ENCODE measurements around the gene MIS18A.

Gene MIS18A

DNA sequence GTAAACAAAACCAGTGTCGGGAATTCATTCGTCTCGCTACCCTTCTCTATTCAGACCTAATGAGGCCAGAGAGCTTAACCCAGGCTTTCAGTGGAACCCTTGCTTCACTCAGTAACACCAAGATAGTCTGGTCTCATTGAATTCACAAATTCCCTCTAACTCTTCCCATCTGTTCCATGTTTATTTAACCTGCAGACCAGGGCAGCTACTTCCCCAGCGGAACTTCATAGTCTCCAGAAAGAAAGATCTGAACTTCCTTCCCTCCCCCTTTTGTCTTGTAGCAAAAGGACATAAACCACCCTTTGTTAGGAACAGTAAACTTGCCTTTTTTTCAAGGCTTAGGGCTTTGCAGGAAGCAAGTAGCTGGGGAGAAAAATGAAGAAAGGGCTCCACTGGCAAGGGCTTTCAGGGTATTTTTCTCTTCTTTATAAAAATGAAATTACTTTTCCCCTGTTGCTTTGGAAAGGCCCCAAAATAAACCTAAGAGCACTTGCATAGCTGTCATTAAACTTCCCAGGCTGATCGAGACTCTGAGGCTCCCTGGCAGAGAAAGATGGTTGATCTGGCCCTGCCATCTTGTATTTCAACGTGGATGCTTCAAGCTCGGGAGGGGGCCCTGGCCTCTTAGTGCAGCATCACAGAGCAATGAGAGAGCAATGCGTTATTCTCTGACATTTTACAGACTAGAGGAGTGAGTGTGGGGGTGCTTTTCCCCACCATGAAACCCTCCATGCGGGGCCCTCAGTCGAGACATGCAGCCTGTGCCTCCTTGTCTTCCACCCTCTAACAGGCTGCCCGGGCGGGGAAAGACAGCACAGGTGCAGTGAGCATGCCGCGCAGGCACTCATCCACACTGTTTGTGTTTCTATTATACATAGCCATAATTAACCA, 30.0 kb downstream of the MIS18A start:
- POLR2A ChIA-PET, result no interaction called here
- TF ChIP-seq CTBP1 (IDR thresholded peaks at IDR 0.05; ENCODE audit: borderline replicate concordance) (no peak), FOXK2 (IDR thresholded peaks at IDR 0.05) (no peak), SUZ12 (IDR thresholded peaks at IDR 0.05) (no peak), NFRKB (IDR thresholded peaks at IDR 0.05) (no peak), BHLHE40 (IDR thresholded peaks at IDR 0.05; ENCODE audit: borderline replicate concordance) (no peak), LEF1 (IDR thresholded peaks at IDR 0.05; ENCODE audit: borderline replicate concordance) (no peak), SP1 (IDR thresholded peaks at IDR 0.05) (no peak), ARNT (IDR thresholded peaks at IDR 0.05) (no peak), HDGF (IDR thresholded peaks at IDR 0.05; ENCODE audit: borderline replicate concordance) (no peak), FOXM1 (IDR thresholded peaks at IDR 0.05; ENCODE audit: borderline replicate concordance) (no peak), ZNF384 (IDR thresholded peaks at IDR 0.05) (no peak), L3MBTL2 (conservative IDR thresholded peaks at IDR 0.05) (no peak)
- no peak for DNase-seq (ENCODE audit: extremely low spot score)
- CTCF ChIA-PET, result interaction anchor here (1.3 kb wide), 1 partner anchor 9 kb away, joined by 4 read pairs; no protein-coding TSS in a partner anchor

DNA sequence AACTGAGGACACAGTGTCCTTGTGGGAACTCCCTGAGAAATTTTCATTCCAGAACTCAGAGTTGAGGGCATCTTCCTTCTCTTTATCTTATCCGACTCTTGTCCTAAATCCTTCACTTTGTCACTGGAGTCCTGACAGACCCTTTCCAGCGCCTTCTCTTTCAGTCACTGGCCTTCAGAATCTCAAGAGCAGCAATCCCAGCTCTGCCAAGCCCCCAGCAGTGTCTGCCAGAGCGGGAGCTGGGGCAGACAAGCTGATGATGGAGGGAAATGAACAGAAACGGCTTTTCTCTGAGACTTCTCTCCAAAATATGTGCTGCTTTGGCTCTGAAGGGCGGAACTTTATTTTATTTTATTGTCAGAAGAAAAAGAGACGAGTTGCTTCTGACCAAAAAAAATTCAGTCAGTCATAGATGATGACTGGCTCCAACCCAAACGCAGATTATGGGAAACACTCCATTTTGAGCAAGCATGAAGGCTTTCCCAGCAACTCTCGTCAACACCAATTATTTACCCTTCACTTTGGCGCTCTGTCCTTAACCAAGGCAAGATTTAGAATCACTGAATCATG, 32.2 kb downstream of the MIS18A start:
- TF ChIP-seq NFRKB (IDR thresholded peaks at IDR 0.05), result no peak
- no peak for TF ChIP-seq SP1 (IDR thresholded peaks at IDR 0.05)
- TF ChIP-seq, protein P1, sequence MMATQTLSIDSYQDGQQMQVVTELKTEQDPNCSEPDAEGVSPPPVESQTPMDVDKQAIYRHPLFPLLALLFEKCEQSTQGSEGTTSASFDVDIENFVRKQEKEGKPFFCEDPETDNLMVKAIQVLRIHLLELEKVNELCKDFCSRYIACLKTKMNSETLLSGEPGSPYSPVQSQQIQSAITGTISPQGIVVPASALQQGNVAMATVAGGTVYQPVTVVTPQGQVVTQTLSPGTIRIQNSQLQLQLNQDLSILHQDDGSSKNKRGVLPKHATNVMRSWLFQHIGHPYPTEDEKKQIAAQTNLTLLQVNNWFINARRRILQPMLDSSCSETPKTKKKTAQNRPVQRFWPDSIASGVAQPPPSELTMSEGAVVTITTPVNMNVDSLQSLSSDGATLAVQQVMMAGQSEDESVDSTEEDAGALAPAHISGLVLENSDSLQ (IDR thresholded peaks at IDR 0.05), result no peak
- no peak for TF ChIP-seq L3MBTL2 (conservative IDR thresholded peaks at IDR 0.05)
- ChIA-PET CTCF (no interaction called here), POLR2A (no interaction called here)
- no peak for DNase-seq (ENCODE audit: extremely low spot score)

DNA sequence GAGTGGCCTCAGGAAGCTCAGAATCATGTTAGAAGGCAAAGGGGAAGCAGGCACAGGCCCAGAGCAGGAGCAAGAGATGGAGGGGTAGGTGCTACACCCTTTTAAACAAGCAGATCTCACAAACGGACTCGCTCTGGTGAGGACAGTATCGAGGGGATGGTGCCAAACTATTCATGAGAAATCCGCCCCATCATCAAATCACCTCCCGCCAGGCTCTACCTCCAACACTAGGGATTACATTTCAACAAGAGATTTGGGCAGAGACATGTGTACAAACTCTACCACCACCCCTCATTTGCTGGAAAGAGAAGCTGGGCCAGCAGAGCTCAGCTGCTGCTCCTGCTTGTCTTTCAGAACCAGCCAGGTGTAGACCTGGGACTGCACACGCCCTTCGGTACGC, 32.9 kb downstream of the MIS18A start:
- TF ChIP-seq FOXM1 (IDR thresholded peaks at IDR 0.05; ENCODE audit: borderline replicate concordance) (no peak), SUZ12 (IDR thresholded peaks at IDR 0.05) (no peak), BHLHE40 (IDR thresholded peaks at IDR 0.05; ENCODE audit: borderline replicate concordance) (no peak), HDGF (IDR thresholded peaks at IDR 0.05; ENCODE audit: borderline replicate concordance) (no peak)
- TF ChIP-seq, protein P1 (IDR thresholded peaks at IDR 0.05), result no peak
- CTCF ChIA-PET, result no interaction called here
- POLR2A ChIA-PET, result no interaction called here
- no peak for DNase-seq (ENCODE audit: extremely low spot score)

DNA sequence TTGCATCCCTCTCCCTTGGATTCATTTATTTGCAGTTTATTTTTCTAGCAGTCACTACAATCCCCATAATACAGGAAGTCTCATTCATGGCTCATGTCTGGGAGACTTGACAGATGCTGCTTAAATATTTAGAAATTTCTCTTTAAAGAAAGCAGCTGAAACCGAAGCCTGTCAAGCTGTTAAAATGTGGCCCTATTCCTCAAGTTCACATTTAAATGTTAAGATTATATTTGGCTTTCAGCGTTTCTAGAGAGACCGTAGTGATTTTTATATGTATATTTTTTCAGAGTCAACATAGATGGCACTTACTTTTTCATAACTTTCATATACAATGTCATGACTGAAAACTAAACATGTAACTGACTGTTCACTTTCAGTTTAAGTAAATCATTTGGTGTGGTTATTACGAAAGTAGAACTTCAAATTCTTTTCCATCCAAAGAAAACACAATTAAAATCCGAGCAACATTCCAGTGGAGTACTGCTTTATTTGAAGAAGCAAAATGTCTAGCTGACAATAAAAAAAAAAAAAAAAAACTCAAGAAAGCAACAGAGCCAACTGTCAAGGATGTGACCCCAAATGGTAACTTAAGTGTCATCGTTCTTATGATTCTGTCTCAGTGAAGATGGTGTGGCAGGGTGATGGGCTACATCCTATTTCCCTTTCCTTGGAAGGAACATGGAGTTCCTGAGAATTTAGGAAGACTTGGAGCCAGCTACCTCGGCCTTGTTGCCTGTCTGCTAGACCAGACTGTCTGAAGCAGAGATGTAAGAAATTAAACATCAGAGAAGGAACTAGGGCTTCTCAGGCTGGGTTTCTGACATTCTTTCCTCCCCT, 37.8 kb downstream of the MIS18A start:
- no peak for TF ChIP-seq CTBP1 (IDR thresholded peaks at IDR 0.05; ENCODE audit: borderline replicate concordance)
- no peak for TF ChIP-seq BHLHE40 (IDR thresholded peaks at IDR 0.05; ENCODE audit: borderline replicate concordance)
- no peak for TF ChIP-seq FOXM1 (IDR thresholded peaks at IDR 0.05; ENCODE audit: borderline replicate concordance)
- no peak for TF ChIP-seq NFRKB (IDR thresholded peaks at IDR 0.05)
- TF ChIP-seq LEF1 (IDR thresholded peaks at IDR 0.05; ENCODE audit: borderline replicate concordance), result no peak
- no peak for TF ChIP-seq SP1 (IDR thresholded peaks at IDR 0.05)
- no peak for TF ChIP-seq HDGF (IDR thresholded peaks at IDR 0.05; ENCODE audit: borderline replicate concordance)
- TF ChIP-seq ARNT (IDR thresholded peaks at IDR 0.05), result no peak
- no peak for TF ChIP-seq TARDBP (IDR thresholded peaks at IDR 0.05)
- CTCF ChIA-PET, result no interaction called here
- POLR2A ChIA-PET, result no interaction called here
- DNase-seq (ENCODE audit: extremely low spot score), result no peak

DNA sequence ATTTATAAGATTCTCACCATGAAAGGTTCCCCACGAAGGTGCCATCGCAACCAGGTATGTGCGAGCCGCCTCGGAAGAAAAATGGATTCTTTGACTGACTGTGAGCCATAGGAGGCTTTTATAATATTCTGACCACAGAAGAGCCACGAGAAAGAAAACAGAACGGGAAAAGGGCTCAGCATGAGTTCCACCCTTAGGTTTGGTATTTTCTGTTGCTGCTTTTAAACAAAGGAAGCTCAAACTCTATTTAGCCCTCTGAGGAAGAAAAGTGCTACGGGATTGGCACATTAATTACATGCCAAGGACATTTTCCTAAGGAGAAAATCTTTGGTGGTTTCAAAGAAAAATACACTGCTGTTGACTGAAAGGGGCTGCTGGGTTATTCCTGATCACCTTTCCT, 39.3 kb downstream of the MIS18A start:
- ChIA-PET CTCF (no interaction called here), POLR2A (no interaction called here)
- TF ChIP-seq LEF1 (IDR thresholded peaks at IDR 0.05; ENCODE audit: borderline replicate concordance) (no peak), ELF4 (IDR thresholded peaks at IDR 0.05) (no peak), FOXM1 (IDR thresholded peaks at IDR 0.05; ENCODE audit: borderline replicate concordance) (no peak), SUZ12 (IDR thresholded peaks at IDR 0.05) (no peak), FOXA1 (IDR thresholded peaks at IDR 0.05) (no peak), SP1 (IDR thresholded peaks at IDR 0.05) (no peak), L3MBTL2 (conservative IDR thresholded peaks at IDR 0.05) (no peak), ZNF384 (IDR thresholded peaks at IDR 0.05) (no peak), CTBP1 (IDR thresholded peaks at IDR 0.05; ENCODE audit: borderline replicate concordance) (no peak), TARDBP (IDR thresholded peaks at IDR 0.05) (no peak), FOXK2 (IDR thresholded peaks at IDR 0.05) (no peak), BHLHE40 (IDR thresholded peaks at IDR 0.05; ENCODE audit: borderline replicate concordance) (no peak)
- TF ChIP-seq, protein P1 (IDR thresholded peaks at IDR 0.05), result no peak
- DNase-seq (ENCODE audit: extremely low spot score), result no peak

DNA sequence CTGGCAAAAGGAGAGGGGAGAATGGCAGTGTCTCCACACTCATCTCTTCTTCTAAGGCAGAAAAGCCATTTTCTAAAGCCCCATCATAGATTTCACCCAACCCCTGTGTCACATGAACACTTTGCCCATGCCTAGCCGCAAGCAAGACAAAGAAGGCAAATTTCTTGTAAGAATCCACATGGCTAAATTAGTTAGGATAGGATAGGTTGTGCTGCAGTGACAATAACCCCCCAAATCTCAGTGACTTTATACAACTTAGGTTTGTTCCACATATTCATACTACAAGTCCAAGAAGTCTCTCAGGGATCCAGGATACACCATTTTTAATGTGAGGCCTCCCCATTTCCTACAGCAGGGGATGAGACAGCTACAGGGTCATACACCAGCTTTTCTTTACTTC, 40.8 kb downstream of the MIS18A start:
- TF ChIP-seq LEF1 (IDR thresholded peaks at IDR 0.05; ENCODE audit: borderline replicate concordance) (no peak), ZNF384 (IDR thresholded peaks at IDR 0.05) (no peak), L3MBTL2 (conservative IDR thresholded peaks at IDR 0.05) (no peak), ARNT (IDR thresholded peaks at IDR 0.05) (no peak), SUZ12 (IDR thresholded peaks at IDR 0.05) (no peak), FOXA1 (IDR thresholded peaks at IDR 0.05) (no peak), BHLHE40 (IDR thresholded peaks at IDR 0.05; ENCODE audit: borderline replicate concordance) (no peak), ELF4 (IDR thresholded peaks at IDR 0.05) (no peak), FOXK2 (IDR thresholded peaks at IDR 0.05) (no peak), HDGF (IDR thresholded peaks at IDR 0.05; ENCODE audit: borderline replicate concordance) (no peak)
- TF ChIP-seq, protein P1 (IDR thresholded peaks at IDR 0.05), result no peak
- ChIA-PET POLR2A (no interaction called here), CTCF (no interaction called here)
- no peak for DNase-seq (ENCODE audit: extremely low spot score)

All from HEK293T (cell line).